SK-N-SH treated with all-trans-retinoic acid at 6 μM for 48 hours (cell line): Measurements from ENCODE around the gene CDH4.

Source experiments
- ATAC-seq: fragments of 200-7000 bp; cut with Tn5 transposase; 3 replicates; pipeline ENCODE4 v1.9.1; 2020; ENCODE audit warnings: mild to moderate bottlenecking, moderate library complexity
- ARNTL ChIP-seq: fragments of 450-650 bp; formaldehyde crosslinking; IDR thresholded peaks from 2 replicates; pipeline ENCODE4 v1.5.0; 2020; ENCODE audit warnings: low read depth, mild to moderate bottlenecking, moderate library complexity, borderline replicate concordance
- BACH2 ChIP-seq: fragments of 250-450 bp; sonication (Bioruptor Pico); IDR thresholded peaks from 2 replicates; pipeline ENCODE4 v1.9.0; 2021; ENCODE audit warnings: mild to moderate bottlenecking, borderline replicate concordance
- CSDC2 ChIP-seq: fragments of 250-450 bp; sonication (Bioruptor Pico); IDR thresholded peaks from 2 replicates; pipeline ENCODE4 v1.5.0; 2020; ENCODE audit warnings: mild to moderate bottlenecking, moderate library complexity
- CSRNP3 ChIP-seq: fragments of 250-450 bp; sonication (Bioruptor Pico); IDR thresholded peaks from 2 replicates; pipeline ENCODE4 v1.5.1; 2021; ENCODE audit warnings: mild to moderate bottlenecking, moderate library complexity
- ESRRG ChIP-seq: fragments of 250-450 bp; sonication (Bioruptor Pico); IDR thresholded peaks from 2 replicates; pipeline ENCODE4 v1.6.1; 2021; ENCODE audit warnings: mild to moderate bottlenecking
- GLIS3 ChIP-seq: fragments of 250-450 bp; sonication (Bioruptor Pico); IDR thresholded peaks from 2 replicates; pipeline ENCODE4 v1.5.0; 2020; ENCODE audit warnings: mild to moderate bottlenecking, moderate library complexity
- ISL1 ChIP-seq: fragments of 250-450 bp; sonication (Bioruptor Pico); IDR thresholded peaks from 2 replicates; pipeline ENCODE4 v2.1.2; 2022; ENCODE audit warnings: mild to moderate bottlenecking, moderate library complexity
- OSR1 ChIP-seq: fragments of 250-450 bp; sonication (Bioruptor Pico); IDR thresholded peaks from 2 replicates; pipeline ENCODE4 v1.8.0; 2022; ENCODE audit warnings: moderate library complexity, mild to moderate bottlenecking, inconsistent platforms
- POU6F1 ChIP-seq: fragments of 250-450 bp; sonication (Bioruptor Pico); IDR thresholded peaks from 2 replicates; pipeline ENCODE4 v1.8.0; 2021; ENCODE audit warnings: low read depth, mild to moderate bottlenecking, moderate library complexity, borderline replicate concordance
- PPARA ChIP-seq: fragments of 250-450 bp; sonication (Bioruptor Pico); IDR thresholded peaks from 2 replicates; pipeline ENCODE4 v1.5.0; 2020; ENCODE audit warnings: mild to moderate bottlenecking, borderline replicate concordance
- RARB ChIP-seq: fragments of 250-450 bp; sonication (Bioruptor Pico); IDR thresholded peaks from 2 replicates; pipeline ENCODE4 v1.8.0; 2021; ENCODE audit warnings: mild to moderate bottlenecking, moderate library complexity
- SNAI2 ChIP-seq: fragments of 250-450 bp; sonication (Bioruptor Pico); IDR thresholded peaks from 2 replicates; pipeline ENCODE4 v1.5.0; 2020; ENCODE audit warnings: mild to moderate bottlenecking, moderate library complexity
- TCF4 ChIP-seq: fragments of 250-450 bp; sonication (Bioruptor Pico); IDR thresholded peaks from 2 replicates; pipeline ENCODE4 v1.8.0; 2021; ENCODE audit warnings: mild to moderate bottlenecking, moderate library complexity, borderline replicate concordance
- TOX ChIP-seq: fragments of 250-450 bp; sonication (Bioruptor Pico); IDR thresholded peaks from 2 replicates; pipeline ENCODE4 v1.8.0; 2021; ENCODE audit warnings: mild to moderate bottlenecking, moderate library complexity, borderline replicate concordance
- TSHZ2 ChIP-seq: fragments of 250-450 bp; sonication (Bioruptor Pico); IDR thresholded peaks from 2 replicates; pipeline ENCODE4 v1.5.0; 2020; ENCODE audit warnings: mild to moderate bottlenecking, moderate library complexity
- ZC3H10 ChIP-seq: fragments of 250-450 bp; sonication (Bioruptor Pico); IDR thresholded peaks from 2 replicates; pipeline ENCODE4 v1.5.1; 2021; ENCODE audit warnings: mild to moderate bottlenecking, moderate library complexity
- ZFP3 ChIP-seq: fragments of 250-450 bp; sonication (Bioruptor Pico); IDR thresholded peaks from 2 replicates; pipeline ENCODE4 v1.5.0; 2020; ENCODE audit warnings: mild to moderate bottlenecking, moderate library complexity
- ZFP30 ChIP-seq: fragments of 450-650 bp; formaldehyde crosslinking; IDR thresholded peaks from 2 replicates; pipeline ENCODE4 v1.5.0; 2022; ENCODE audit warnings: mild to moderate bottlenecking, moderate library complexity
- ZNF565 ChIP-seq: fragments of 450-650 bp; formaldehyde crosslinking; conservative IDR thresholded peaks from 2 replicates; pipeline ENCODE4 v1.5.0; 2020; ENCODE audit warnings: low read depth, mild to moderate bottlenecking, moderate library complexity
- ZNF70 ChIP-seq: fragments of 450-650 bp; formaldehyde crosslinking; IDR thresholded peaks from 2 replicates; pipeline ENCODE4 v1.5.0; 2020; ENCODE audit warnings: mild to moderate bottlenecking, moderate library complexity
- ZNF8 ChIP-seq: fragments of 450-650 bp; formaldehyde crosslinking; IDR thresholded peaks from 2 replicates; pipeline ENCODE4 v1.5.0; 2020; ENCODE audit warnings: mild to moderate bottlenecking, moderate library complexity
- TF ChIP-seq, protein P1 (sequence below): fragments of 250-450 bp; sonication (Bioruptor Pico); IDR thresholded peaks from 2 replicates; pipeline ENCODE4 v1.8.0; 2020; ENCODE audit warnings: mild to moderate bottlenecking, moderate library complexity, borderline replicate concordance
- TF ChIP-seq, protein P2 (sequence below): fragments of 250-450 bp; sonication (Bioruptor Pico); IDR thresholded peaks from 2 replicates; pipeline ENCODE4 v1.5.1; 2020; ENCODE audit warnings: low read depth, mild to moderate bottlenecking, moderate library complexity

Gene CDH4

DNA sequence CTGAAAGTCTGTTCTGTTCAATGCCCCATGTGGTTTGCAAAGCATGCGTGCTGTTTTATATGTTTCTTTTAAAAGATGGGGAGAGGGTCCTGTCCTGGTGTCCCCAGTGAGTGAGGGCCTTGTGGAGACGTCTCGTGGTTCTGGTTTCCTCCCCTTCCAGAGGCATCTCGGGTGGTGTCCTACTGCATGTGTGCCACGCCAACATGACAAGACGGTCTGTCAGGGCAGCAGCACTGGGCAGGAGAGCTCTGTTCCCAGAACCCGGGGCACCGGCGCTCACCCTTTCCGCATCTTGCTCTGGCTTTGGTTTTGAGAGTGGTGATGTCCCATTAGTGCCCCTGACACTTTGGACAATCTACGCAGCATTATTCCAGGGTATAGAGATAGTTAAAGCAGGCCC lies 275.6 kb downstream of the CDH4 start:
- TF ChIP-seq CSRNP3 (CRISPR knock-in tag) (no peak), GLIS3 (CRISPR knock-in tag) (no peak), TSHZ2 (no peak), ZFP30 (CRISPR knock-in tag) (no peak), ZFP3 (CRISPR knock-in tag) (no peak), RARB (CRISPR knock-in tag) (no peak), TOX (CRISPR knock-in tag) (no peak), CSDC2 (no peak), SNAI2 (CRISPR knock-in tag) (no peak), ISL1 (no peak), ZC3H10 (CRISPR knock-in tag) (no peak), POU6F1 (no peak), PPARA (CRISPR knock-in tag) (no peak), OSR1 (CRISPR knock-in tag) (no peak), ARNTL (no peak), ZNF565 (CRISPR knock-in tag) (no peak), BACH2 (CRISPR knock-in tag) (no peak), ZNF8 (CRISPR knock-in tag) (no peak)
- TF ChIP-seq, protein P1, sequence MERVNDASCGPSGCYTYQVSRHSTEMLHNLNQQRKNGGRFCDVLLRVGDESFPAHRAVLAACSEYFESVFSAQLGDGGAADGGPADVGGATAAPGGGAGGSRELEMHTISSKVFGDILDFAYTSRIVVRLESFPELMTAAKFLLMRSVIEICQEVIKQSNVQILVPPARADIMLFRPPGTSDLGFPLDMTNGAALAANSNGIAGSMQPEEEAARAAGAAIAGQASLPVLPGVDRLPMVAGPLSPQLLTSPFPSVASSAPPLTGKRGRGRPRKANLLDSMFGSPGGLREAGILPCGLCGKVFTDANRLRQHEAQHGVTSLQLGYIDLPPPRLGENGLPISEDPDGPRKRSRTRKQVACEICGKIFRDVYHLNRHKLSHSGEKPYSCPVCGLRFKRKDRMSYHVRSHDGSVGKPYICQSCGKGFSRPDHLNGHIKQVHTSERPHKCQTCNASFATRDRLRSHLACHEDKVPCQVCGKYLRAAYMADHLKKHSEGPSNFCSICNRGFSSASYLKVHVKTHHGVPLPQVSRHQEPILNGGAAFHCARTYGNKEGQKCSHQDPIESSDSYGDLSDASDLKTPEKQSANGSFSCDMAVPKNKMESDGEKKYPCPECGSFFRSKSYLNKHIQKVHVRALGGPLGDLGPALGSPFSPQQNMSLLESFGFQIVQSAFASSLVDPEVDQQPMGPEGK (CRISPR knock-in tag) = no peak
- no peak for ATAC-seq

- no peak for ATAC-seq
- TF ChIP-seq CSDC2 = no peak
- no peak for TF ChIP-seq ZNF70 (CRISPR knock-in tag)
- TF ChIP-seq ZFP30 (CRISPR knock-in tag) = no peak
- no peak for TF ChIP-seq ESRRG (CRISPR knock-in tag)
- no peak for TF ChIP-seq GLIS3 (CRISPR knock-in tag)
- TF ChIP-seq OSR1 (CRISPR knock-in tag) = no peak
- no peak for TF ChIP-seq ISL1
Measured at GRCh38 chr20:61528591-61528990, 276.5 kb downstream of the CDH4 start.

DNA sequence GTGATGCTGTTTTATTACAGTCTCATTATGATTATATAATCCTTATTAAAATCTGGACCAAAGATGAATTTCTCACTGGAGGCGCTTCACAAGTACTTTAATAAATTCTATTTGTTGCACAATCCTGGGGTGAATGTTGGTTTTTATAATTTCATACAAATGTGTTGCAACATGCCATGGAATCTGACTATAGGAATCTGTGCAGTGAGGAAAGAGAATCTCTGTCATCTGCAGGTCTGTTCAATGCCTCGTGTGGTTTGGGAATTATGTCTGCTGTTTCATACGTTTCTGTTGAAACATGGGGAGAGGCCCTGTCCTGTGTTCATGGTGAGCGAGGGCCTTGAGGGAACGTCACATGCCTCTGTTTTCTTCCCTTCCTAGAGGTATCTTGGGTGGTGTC lies 277.3 kb downstream of the CDH4 start:
- no peak for ATAC-seq

More for the DNA sequence above, 277.3 kb downstream of the CDH4 start:
- TF ChIP-seq PPARA (CRISPR knock-in tag) (no peak), RARB (CRISPR knock-in tag) (no peak), TCF4 (CRISPR knock-in tag) (no peak), ZFP30 (CRISPR knock-in tag) (no peak), ARNTL (no peak), ZFP3 (CRISPR knock-in tag) (no peak), BACH2 (CRISPR knock-in tag) (no peak), ESRRG (CRISPR knock-in tag) (no peak)
- TF ChIP-seq, protein P2, sequence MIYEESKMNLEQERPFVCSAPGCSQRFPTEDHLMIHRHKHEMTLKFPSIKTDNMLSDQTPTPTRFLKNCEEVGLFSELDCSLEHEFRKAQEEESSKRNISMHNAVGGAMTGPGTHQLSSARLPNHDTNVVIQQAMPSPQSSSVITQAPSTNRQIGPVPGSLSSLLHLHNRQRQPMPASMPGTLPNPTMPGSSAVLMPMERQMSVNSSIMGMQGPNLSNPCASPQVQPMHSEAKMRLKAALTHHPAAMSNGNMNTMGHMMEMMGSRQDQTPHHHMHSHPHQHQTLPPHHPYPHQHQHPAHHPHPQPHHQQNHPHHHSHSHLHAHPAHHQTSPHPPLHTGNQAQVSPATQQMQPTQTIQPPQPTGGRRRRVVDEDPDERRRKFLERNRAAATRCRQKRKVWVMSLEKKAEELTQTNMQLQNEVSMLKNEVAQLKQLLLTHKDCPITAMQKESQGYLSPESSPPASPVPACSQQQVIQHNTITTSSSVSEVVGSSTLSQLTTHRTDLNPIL (CRISPR knock-in tag) = no peak
